Natural killer cell (primary cell): ENCODE data around the gene SERPINE3. TPM values are rescaled to one million over a fixed set of nuclear protein-coding genes. Genes with fewer than 3 reads are reported as not detected.

Experiments used
- ATAC-seq, 3 donors: fragments of 150-1000 bp in 2 of 3; fragments of 200-7000 bp in 1 of 3; cut with Tn5 transposase; 1 replicate in 1 of 3; 2 replicates in 2 of 3; pipeline ENCODE4 v1.10.0; 2021; ENCODE audit warnings: mild to moderate bottlenecking in 2 of 3, moderate library complexity in 2 of 3
- DNase-seq, 2 donors: peaks; one replicate each; pipeline versions ENCODE4 v3.0.0 to v3.0.0-alpha.2; 2013 to 2021; ENCODE audit warnings: mixed read lengths in 1 of 2
- H3K27ac ChIP-seq: one replicate; pipeline ENCODE4 v1.5.1; 2013; ENCODE audit warnings: mild to moderate bottlenecking, low read length
- H3K27me3 ChIP-seq: one replicate; pipeline ENCODE4 v1.6.1; 2013; ENCODE audit warnings: low read length; ENCODE audit not compliant: control insufficient read depth, insufficient read depth
- H3K36me3 ChIP-seq: one replicate; pipeline ENCODE4 v1.6.1; 2013; ENCODE audit warnings: low read length; ENCODE audit not compliant: control insufficient read depth, insufficient read depth
- H3K4me1 ChIP-seq: one replicate; pipeline ENCODE4 v1.6.1; 2013; ENCODE audit warnings: low read length; ENCODE audit not compliant: control insufficient read depth, insufficient read depth
- H3K4me3 ChIP-seq: one replicate; pipeline ENCODE4 v1.5.1; 2013; ENCODE audit warnings: low read length
- H3K9me3 ChIP-seq: one replicate; pipeline ENCODE4 v1.6.1; 2013; ENCODE audit warnings: low read length; ENCODE audit not compliant: control insufficient read depth, insufficient read depth
- H3K27ac Mint-ChIP-seq, 2 donors: one replicate each; pipeline ENCODE4 v1.8.0; 2022; ENCODE audit warnings: mild to moderate bottlenecking in 2 of 2, mixed read lengths in 2 of 2, moderate library complexity in 1 of 2
- H3K27me3 Mint-ChIP-seq, 2 donors: one replicate each; pipeline ENCODE4 v1.8.0; 2022; ENCODE audit warnings: low read depth in 2 of 2, mixed read lengths in 2 of 2
- H3K36me3 Mint-ChIP-seq: one replicate; pipeline ENCODE4 v1.8.0; 2022; ENCODE audit warnings: mixed read lengths
- H3K4me1 Mint-ChIP-seq, 2 donors: one replicate each; pipeline ENCODE4 v1.8.0; 2022; ENCODE audit warnings: mixed read lengths in 2 of 2
- H3K4me3 Mint-ChIP-seq: one replicate; pipeline ENCODE4 v1.8.0; 2022; ENCODE audit warnings: mild to moderate bottlenecking, moderate library complexity, mixed read lengths
- H3K9me3 Mint-ChIP-seq, 2 donors: one replicate each; pipeline ENCODE4 v1.8.0; 2022; ENCODE audit warnings: mixed read lengths in 2 of 2
- CTCF ChIP-seq: fragments of 200-600 bp; IDR thresholded peaks from one replicate; pipeline ENCODE4 v1.8.0; 2022; ENCODE audit warnings: antibody characterized with exemption
- WGBS: methylation state at CpG from one replicate; pipeline ENCODE4 v1.1.7; 2013; ENCODE audit warnings: missing lambda C conversion rate; ENCODE audit not compliant: insufficient coverage; 5-methylcytosine and 5-hydroxymethylcytosine counted together
- intact Hi-C: fragments of 100-400 bp; cut with micrococcal nuclease; formaldehyde crosslinking; loops from one replicate; pipeline ENCODE4 v1.14.2; 2022
- total RNA-seq, 4 donors: library from RNA; stranded (reverse); fragments of 120-200 nt in 1 of 4; gene quantifications; one replicate each; pipeline versions ENCODE4 v1.2.3 to v1.2.4, GENCODE V29; 2013 to 2022

The SERPINE3 gene
- total RNA-seq, 3 donors from 2014 or later (not counting 1 experiment from before 2014, with no cell fraction given): not detected

- Mint-ChIP-seq H3K4me1 (no peaks in the 10 kb centered on the region), H3K36me3 (no peaks in the 10 kb centered on the region), H3K27me3 (peaks cover 0 to 4% of the 10 kb centered on the region in 2 donors), H3K27ac (no peak overlapping the region), H3K9me3 (no peaks in the 10 kb centered on the region), H3K4me3 (no peak overlapping the region)
- Histone ChIP-seq H3K4me1 (no peaks in the 10 kb centered on the region), H3K27ac (no peak overlapping the region), H3K36me3 (no peaks in the 10 kb centered on the region), H3K4me3 (no peak overlapping the region), H3K9me3 (no peaks in the 10 kb centered on the region), H3K27me3 (no peaks in the 10 kb centered on the region)
- WGBS: 95% methylated on average over 1 of the region's 1 CpG
- no peak for TF ChIP-seq CTCF
- no peak for DNase-seq
- ATAC-seq: no peak
- intact Hi-C loops: no loop called here
These were observed 40.7 kb upstream of the SERPINE3 start for GRCh38 chr13:51298812-51299211.

GRCh38 chr13:51303063-51303552 lies 36.4 kb upstream of the SERPINE3 start:
- no peak for TF ChIP-seq CTCF
- ATAC-seq (no peak), DNase-seq (no peak)
- no peaks in the 10 kb centered on the region for H3K4me1 ChIP-seq
- no peaks in the 10 kb centered on the region for H3K9me3 ChIP-seq
- no peaks in the 10 kb centered on the region for H3K4me1 Mint-ChIP-seq
- intact Hi-C loops: no loop called here
- no peak overlapping the region for H3K27ac ChIP-seq
- no peak overlapping the region for H3K4me3 ChIP-seq
- 91% methylated on average over 1 of the region's 2 CpGs for WGBS
- no peaks in the 10 kb centered on the region for H3K36me3 Mint-ChIP-seq
- no peaks in the 10 kb centered on the region for H3K27me3 ChIP-seq
- peaks cover 0 to 7% of the 10 kb centered on the region in 2 donors for H3K27me3 Mint-ChIP-seq
- H3K4me3 Mint-ChIP-seq: no peak overlapping the region
- H3K27ac Mint-ChIP-seq: no peak overlapping the region
- H3K9me3 Mint-ChIP-seq: no peaks in the 10 kb centered on the region
- no peaks in the 10 kb centered on the region for H3K36me3 ChIP-seq

GRCh38 chr13:51303882-51304281 lies 35.6 kb upstream of the SERPINE3 start:
- no peaks in the 10 kb centered on the region for H3K27me3 ChIP-seq
- no peaks in the 10 kb centered on the region for H3K36me3 ChIP-seq
- no peak overlapping the region for H3K4me3 Mint-ChIP-seq
- no peaks in the 10 kb centered on the region for H3K9me3 ChIP-seq
- no peaks in the 10 kb centered on the region for H3K36me3 Mint-ChIP-seq
- H3K27ac Mint-ChIP-seq: no peak overlapping the region
- ATAC-seq (no peak), DNase-seq (no peak)
- intact Hi-C loops: no loop called here
- H3K9me3 Mint-ChIP-seq: no peaks in the 10 kb centered on the region
- H3K27ac ChIP-seq: no peak overlapping the region
- no peaks in the 10 kb centered on the region for H3K4me1 ChIP-seq
- H3K4me3 ChIP-seq: no peak overlapping the region
- H3K4me1 Mint-ChIP-seq: no peaks in the 10 kb centered on the region
- TF ChIP-seq CTCF: no peak
- H3K27me3 Mint-ChIP-seq: peaks cover 0 to 10% of the 10 kb centered on the region in 2 donors

GRCh38 chr13:51305271-51305967 lies 34.1 kb upstream of the SERPINE3 start:
- H3K9me3 ChIP-seq: no peaks in the 10 kb centered on the region
- H3K27me3 Mint-ChIP-seq: peaks cover 0 to 8% of the 10 kb centered on the region in 2 donors
- ATAC-seq: no peak
- H3K36me3 Mint-ChIP-seq: no peaks in the 10 kb centered on the region
- intact Hi-C loops: no loop called here
- 96% methylated on average over 6 of the region's 7 CpGs for WGBS
- no peaks in the 10 kb centered on the region for H3K9me3 Mint-ChIP-seq
- H3K4me3 Mint-ChIP-seq: no peak overlapping the region
- H3K27ac Mint-ChIP-seq: no peak overlapping the region
- H3K36me3 ChIP-seq: no peaks in the 10 kb centered on the region
- no peaks in the 10 kb centered on the region for H3K4me1 Mint-ChIP-seq
- no peak overlapping the region for H3K4me3 ChIP-seq
- no peaks in the 10 kb centered on the region for H3K27me3 ChIP-seq
- DNase-seq: no peak
- H3K27ac ChIP-seq: no peak overlapping the region
- no peaks in the 10 kb centered on the region for H3K4me1 ChIP-seq
- no peak for TF ChIP-seq CTCF
